ENCODE results near the gene ARHGAP42.

DNA sequence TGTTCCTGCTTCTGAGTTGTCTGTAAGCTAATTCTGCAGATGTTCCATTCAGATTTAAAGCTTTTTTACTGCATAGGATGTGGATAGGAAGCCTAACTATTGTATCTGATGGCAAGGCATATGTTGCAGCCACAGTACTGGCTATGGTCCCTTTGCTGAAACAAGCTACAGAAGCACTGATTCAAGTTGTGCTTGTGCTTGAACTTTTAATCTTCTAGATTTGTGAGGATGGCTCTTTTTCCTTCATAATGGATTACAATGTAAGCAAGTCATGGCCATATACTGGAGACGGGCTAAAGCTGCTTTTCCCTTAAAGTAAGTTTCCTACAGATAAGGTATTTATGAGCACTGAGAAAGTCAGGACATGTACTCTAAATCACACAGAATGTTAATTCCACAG is 303.8 kb downstream of the ARHGAP42 start:
- TF ChIP-seq, protein P1, sequence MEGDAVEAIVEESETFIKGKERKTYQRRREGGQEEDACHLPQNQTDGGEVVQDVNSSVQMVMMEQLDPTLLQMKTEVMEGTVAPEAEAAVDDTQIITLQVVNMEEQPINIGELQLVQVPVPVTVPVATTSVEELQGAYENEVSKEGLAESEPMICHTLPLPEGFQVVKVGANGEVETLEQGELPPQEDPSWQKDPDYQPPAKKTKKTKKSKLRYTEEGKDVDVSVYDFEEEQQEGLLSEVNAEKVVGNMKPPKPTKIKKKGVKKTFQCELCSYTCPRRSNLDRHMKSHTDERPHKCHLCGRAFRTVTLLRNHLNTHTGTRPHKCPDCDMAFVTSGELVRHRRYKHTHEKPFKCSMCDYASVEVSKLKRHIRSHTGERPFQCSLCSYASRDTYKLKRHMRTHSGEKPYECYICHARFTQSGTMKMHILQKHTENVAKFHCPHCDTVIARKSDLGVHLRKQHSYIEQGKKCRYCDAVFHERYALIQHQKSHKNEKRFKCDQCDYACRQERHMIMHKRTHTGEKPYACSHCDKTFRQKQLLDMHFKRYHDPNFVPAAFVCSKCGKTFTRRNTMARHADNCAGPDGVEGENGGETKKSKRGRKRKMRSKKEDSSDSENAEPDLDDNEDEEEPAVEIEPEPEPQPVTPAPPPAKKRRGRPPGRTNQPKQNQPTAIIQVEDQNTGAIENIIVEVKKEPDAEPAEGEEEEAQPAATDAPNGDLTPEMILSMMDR (IDR thresholded peaks at IDR 0.05) = no peak
- TF ChIP-seq EP300 (IDR thresholded peaks at IDR 0.05) (no peak), POLR2A (IDR thresholded peaks at IDR 0.05) (no peak)
